GM23338 (cell line): Measurements from ENCODE around the gene COL1A1. TPM values are rescaled to one million over a fixed set of nuclear protein-coding genes. Genes with fewer than 3 reads are reported as not detected.

Experiments used
- ATAC-seq: fragments of 200-7000 bp; cut with Tn5 transposase; 3 replicates; pipeline ENCODE4 v1.9.1; 2020
- DNase-seq: peaks from one replicate; pipeline ENCODE4 v3.0.0-alpha.2; 2015; ENCODE audit warnings: low spot score
- H2AFZ ChIP-seq: fragments of 200-600 bp; sonication (generic); 2 replicates; pipeline ENCODE4 v1.8.0; 2016; ENCODE audit warnings: antibody characterized with exemption, mild to moderate bottlenecking, moderate library complexity
- H3F3A ChIP-seq: fragments of 200-600 bp; sonication (generic); replicated peaks from 2 replicates; pipeline ENCODE4 v1.8.0; 2017; ENCODE audit warnings: antibody characterized with exemption, mixed run types, low read depth
- H3K27ac ChIP-seq: fragments of 200-600 bp; sonication (generic); 2 replicates; pipeline ENCODE4 v1.6.1; 2016; ENCODE audit warnings: low read depth
- H3K27me3 ChIP-seq: fragments of 200-600 bp; sonication (generic); 2 replicates; pipeline ENCODE4 v1.8.0; 2016; ENCODE audit warnings: mild to moderate bottlenecking, mixed run types, moderate library complexity; ENCODE audit not compliant: insufficient read depth
- H3K36me3 ChIP-seq: fragments of 200-600 bp; sonication (generic); 2 replicates; pipeline ENCODE4 v1.8.0; 2016; ENCODE audit warnings: mild to moderate bottlenecking; ENCODE audit not compliant: insufficient read depth
- H3K4me1 ChIP-seq: fragments of 200-600 bp; sonication (generic); 2 replicates; pipeline ENCODE4 v1.8.0; 2016; ENCODE audit warnings: mild to moderate bottlenecking, moderate library complexity; ENCODE audit not compliant: insufficient read depth
- H3K4me2 ChIP-seq: fragments of 200-600 bp; sonication (generic); 2 replicates; pipeline ENCODE4 v1.7.1; 2017; ENCODE audit warnings: mixed run types
- H3K4me3 ChIP-seq: fragments of 200-600 bp; sonication (generic); 2 replicates; pipeline ENCODE4 v1.6.1; 2016; ENCODE audit warnings: mixed run types
- H3K79me2 ChIP-seq: fragments of 200-600 bp; sonication (generic); replicated peaks from 2 replicates; pipeline ENCODE4 v1.8.0; 2017; ENCODE audit warnings: mild to moderate bottlenecking; ENCODE audit not compliant: insufficient read depth
- H3K9me2 ChIP-seq: fragments of 200-600 bp; sonication (generic); 2 replicates; pipeline ENCODE4 v1.8.0; 2017; ENCODE audit not compliant: insufficient read depth
- H4K20me1 ChIP-seq: fragments of 200-600 bp; sonication (generic); replicated peaks from 2 replicates; pipeline ENCODE4 v1.8.0; 2017; ENCODE audit warnings: mild to moderate bottlenecking; ENCODE audit not compliant: insufficient read depth
- H3K27ac Mint-ChIP-seq: 2 replicates; pipeline ENCODE4 v1.8.0; 2020; ENCODE audit warnings: inconsistent platforms, mild to moderate bottlenecking, moderate library complexity, mixed read lengths
- H3K27me3 Mint-ChIP-seq: 3 replicates; pipeline ENCODE4 v1.8.0; 2022; ENCODE audit warnings: low read depth, mild to moderate bottlenecking, moderate library complexity, mixed read lengths, inconsistent platforms; ENCODE audit not compliant: insufficient read depth, poor library complexity
- H3K36me3 Mint-ChIP-seq: 3 replicates; pipeline ENCODE4 v1.8.0; 2021; ENCODE audit warnings: low read depth, mild to moderate bottlenecking, inconsistent platforms, moderate library complexity, mixed read lengths
- H3K4me1 Mint-ChIP-seq: 3 replicates; pipeline ENCODE4 v1.8.0; 2020; ENCODE audit warnings: mild to moderate bottlenecking, inconsistent platforms, mixed read lengths
- H3K4me3 Mint-ChIP-seq: 3 replicates; pipeline ENCODE4 v1.8.0; 2021; ENCODE audit warnings: moderate library complexity, mild to moderate bottlenecking, inconsistent platforms, mixed read lengths
- H3K9me3 Mint-ChIP-seq: 3 replicates; pipeline ENCODE4 v1.8.0; 2020; ENCODE audit warnings: moderate library complexity, mild to moderate bottlenecking, inconsistent platforms, mixed read lengths
- CREB1 ChIP-seq: fragments of 250-450 bp; sonication (Bioruptor Pico); IDR thresholded peaks from 2 replicates; pipeline ENCODE4 v1.5.0; 2020; ENCODE audit warnings: low read depth, mild to moderate bottlenecking, moderate library complexity
- CTCF ChIP-seq, 2 experiments: fragments of 200-600 bp in 1 of 2; sonication (generic) in 1 of 2; conservative IDR thresholded peaks; 2 replicates each; pipeline versions ENCODE4 v1.5.1 to v1.6.1; 2016 to 2017; ENCODE audit warnings: antibody characterized with exemption in 2 of 2, low read depth in 2 of 2, mild to moderate bottlenecking in 2 of 2, moderate library complexity in 1 of 2
- EZH2 ChIP-seq: fragments of 200-600 bp; sonication (generic); IDR thresholded peaks from one replicate; pipeline ENCODE4 v1.8.0; 2017; ENCODE audit warnings: antibody characterized with exemption, mild to moderate bottlenecking, low read depth; ENCODE audit not compliant: unreplicated experiment
- EZH2phosphoT487 ChIP-seq: fragments of 200-600 bp; sonication (generic); IDR thresholded peaks from one replicate; pipeline ENCODE4 v1.8.1; 2018; ENCODE audit warnings: antibody characterized with exemption; ENCODE audit not compliant: unreplicated experiment
- POLR2AphosphoS5 ChIP-seq: IDR thresholded peaks from 2 replicates; pipeline ENCODE4 v1.6.1; 2016; ENCODE audit warnings: antibody characterized with exemption, low read depth
- ZNF331 ChIP-seq: fragments of 250-450 bp; sonication (Bioruptor Pico); IDR thresholded peaks from 2 replicates; pipeline ENCODE4 v1.5.0; 2020; ENCODE audit warnings: low read depth, mild to moderate bottlenecking, moderate library complexity
- ZNF462 ChIP-seq: fragments of 250-450 bp; sonication (Bioruptor Pico); IDR thresholded peaks from 2 replicates; pipeline ENCODE4 v1.5.0; 2020; ENCODE audit warnings: mild to moderate bottlenecking, moderate library complexity
- polyA plus RNA-seq: library from polyadenylated mRNA; unstranded; fragments of >200 nt; fragmentation: Nextera tagmentation; extraction: Ambion mirVana; gene quantifications from 2 replicates; pipeline ENCODE4 v1.2.1, GENCODE V29; 2016
- total RNA-seq: library from RNA; depleted of rRNA; stranded (reverse); fragments of >200 nt; shearing (Covaris generic); gene quantifications from 2 replicates; pipeline ENCODE4 v1.2.3, GENCODE V29; 2014

COL1A1 gene
- total and polyA plus RNA-seq, 2 experiments from 2014 or later = 21.2 to 34.3 TPM

- H3K27me3 Mint-ChIP-seq = peaks cover 4% of the 10 kb centered on the region
- Histone ChIP-seq H3K36me3 (no peaks in the 10 kb centered on the region), H3K9me2 (no peaks in the 10 kb centered on the region), H3K27ac (no peak overlapping the region), H3K4me1 (no peaks in the 10 kb centered on the region), H3K79me2 (no peaks in the 10 kb centered on the region), H4K20me1 (no peaks in the 10 kb centered on the region), H3K4me2 (no peak overlapping the region), H3K27me3 (no peaks in the 10 kb centered on the region), H2AFZ (no peak overlapping the region; the same call in 1 of the 2 replicates), H3F3A (no peaks in the 10 kb centered on the region), H3K4me3 (no peak overlapping the region)
- ATAC-seq = no peak
- DNase-seq = no peak
- H3K4me3 Mint-ChIP-seq = no peak overlapping the region
- H3K27ac Mint-ChIP-seq = no peak overlapping the region
- no peaks in the 10 kb centered on the region for H3K36me3 Mint-ChIP-seq
- no peak for TF ChIP-seq ZNF331 (CRISPR knock-in tag)
- TF ChIP-seq EZH2phosphoT487 = no peak
- no peak for TF ChIP-seq CREB1 (CRISPR knock-in tag)
- no peak for TF ChIP-seq ZNF462
- no peak for TF ChIP-seq EZH2
- TF ChIP-seq CTCF (conservative IDR thresholded peaks at IDR 0.05; ENCODE audit: low read depth in 2 of 2) = no peak
- TF ChIP-seq POLR2AphosphoS5 = no peak
- H3K4me1 Mint-ChIP-seq = no peaks in the 10 kb centered on the region
- H3K9me3 Mint-ChIP-seq = peaks cover 2% of the 10 kb centered on the region; the same call in 1 of the 3 replicates
Observed at GRCh38 chr17:50239937-50240336, 38.5 kb upstream of the COL1A1 start.
